ENCODE data around the gene GUK1.

GUK1 gene

GRCh38 chr1:228151180-228151925, 11.3 kb downstream of the GUK1 start:
- TF ChIP-seq EZH2phosphoT487 (IDR thresholded peaks at IDR 0.05; ENCODE audit: low read length) = no peak
- no peak for TF ChIP-seq CTCF (IDR thresholded peaks at IDR 0.05; ENCODE audit: low read length)
- no peak for TF ChIP-seq EZH2 (optimal IDR thresholded peaks at IDR 0.05; ENCODE audit: low read depth, low read length)
- no peaks in the 10 kb centered on the region for H3F3A ChIP-seq (ENCODE audit: insufficient read depth, low read length)
- H4K20me1 ChIP-seq (ENCODE audit: insufficient read depth, low read length) = no peaks in the 10 kb centered on the region; the same call in 1 of the 2 replicates
- no peak overlapping the region for H3K4me3 ChIP-seq (ENCODE audit: low read length)
- no peak overlapping the region for H3K4me2 ChIP-seq (ENCODE audit: low read depth, low read length)
- DNase-seq = no peak
- H3K27ac ChIP-seq (ENCODE audit: low read length) = no peak overlapping the region
- no peaks in the 10 kb centered on the region for H3K9me3 ChIP-seq (replicated peaks; ENCODE audit: insufficient read depth, low read length)
- no peaks in the 10 kb centered on the region for H3K4me1 ChIP-seq (ENCODE audit: low read length)
- H3K79me2 ChIP-seq (ENCODE audit: low read length) = peaks cover 12% of the 10 kb centered on the region
- H3K9ac ChIP-seq (ENCODE audit: low read length) = no peak overlapping the region
- no peaks in the 10 kb centered on the region for H3K27me3 ChIP-seq (replicated peaks; ENCODE audit: insufficient read depth, low read length)
- H3K36me3 ChIP-seq (replicated peaks; ENCODE audit: insufficient read depth, low read length) = no peaks in the 10 kb centered on the region; the same call in 1 of the 2 replicates
- no peaks in the 10 kb centered on the region for H3K9me2 ChIP-seq (replicated peaks; ENCODE audit: insufficient read depth, low read length)
- H2AFZ ChIP-seq (ENCODE audit: low read length) = no peak overlapping the region

- Histone ChIP-seq H3K4me3 (ENCODE audit: low read length) (no peak overlapping the region), H3K79me2 (ENCODE audit: low read length) (peaks cover 4% of the 10 kb centered on the region; the same call in 1 of the 2 replicates), H3K4me1 (ENCODE audit: low read length) (no peaks in the 10 kb centered on the region), H3K36me3 (replicated peaks; ENCODE audit: insufficient read depth, low read length) (no peaks in the 10 kb centered on the region; the same call in 1 of the 2 replicates), H2AFZ (ENCODE audit: low read length) (no peak overlapping the region), H3K27me3 (replicated peaks; ENCODE audit: insufficient read depth, low read length) (no peaks in the 10 kb centered on the region), H3K4me2 (ENCODE audit: low read depth, low read length) (no peak overlapping the region), H4K20me1 (ENCODE audit: insufficient read depth, low read length) (no peaks in the 10 kb centered on the region; the same call in 1 of the 2 replicates), H3F3A (ENCODE audit: insufficient read depth, low read length) (no peaks in the 10 kb centered on the region), H3K27ac (ENCODE audit: low read length) (no peak overlapping the region), H3K9me2 (replicated peaks; ENCODE audit: insufficient read depth, low read length) (no peaks in the 10 kb centered on the region), H3K9me3 (replicated peaks; ENCODE audit: insufficient read depth, low read length) (no peaks in the 10 kb centered on the region), H3K9ac (ENCODE audit: low read length) (no peak overlapping the region)
- DNase-seq = no peak
- no peak for TF ChIP-seq EZH2 (optimal IDR thresholded peaks at IDR 0.05; ENCODE audit: low read depth, low read length)
- TF ChIP-seq CTCF (IDR thresholded peaks at IDR 0.05; ENCODE audit: low read length) = no peak
- no peak for TF ChIP-seq EZH2phosphoT487 (IDR thresholded peaks at IDR 0.05; ENCODE audit: low read length)
These were observed 12.2 kb downstream of the GUK1 start for GRCh38 chr1:228152097-228152917.

- TF ChIP-seq EZH2 (optimal IDR thresholded peaks at IDR 0.05; ENCODE audit: low read depth, low read length) (no peak), CTCF (IDR thresholded peaks at IDR 0.05; ENCODE audit: low read length) (no peak), EZH2phosphoT487 (IDR thresholded peaks at IDR 0.05; ENCODE audit: low read length) (no peak)
- Histone ChIP-seq H3K9me3 (replicated peaks; ENCODE audit: insufficient read depth, low read length) (no peaks in the 10 kb centered on the region), H3K9ac (ENCODE audit: low read length) (no peak overlapping the region), H3K27me3 (replicated peaks; ENCODE audit: insufficient read depth, low read length) (no peaks in the 10 kb centered on the region), H3K4me2 (ENCODE audit: low read depth, low read length) (no peak overlapping the region), H3K9me2 (replicated peaks; ENCODE audit: insufficient read depth, low read length) (no peaks in the 10 kb centered on the region), H3K79me2 (ENCODE audit: low read length) (peaks cover under 1% of the 10 kb centered on the region; the same call in 1 of the 2 replicates), H3K36me3 (replicated peaks; ENCODE audit: insufficient read depth, low read length) (no peaks in the 10 kb centered on the region; the same call in 1 of the 2 replicates), H4K20me1 (ENCODE audit: insufficient read depth, low read length) (no peaks in the 10 kb centered on the region; the same call in 1 of the 2 replicates), H3K4me3 (ENCODE audit: low read length) (no peak overlapping the region), H2AFZ (ENCODE audit: low read length) (no peak overlapping the region), H3K4me1 (ENCODE audit: low read length) (no peaks in the 10 kb centered on the region), H3F3A (ENCODE audit: insufficient read depth, low read length) (no peaks in the 10 kb centered on the region), H3K27ac (ENCODE audit: low read length) (no peak overlapping the region)
- no peak for DNase-seq
These were observed 12.8 kb downstream of the GUK1 start for GRCh38 chr1:228152918-228153258.
